CD14-positive monocyte (primary cell): Measurements from ENCODE around the gene OR5AC2. TPM values are rescaled to one million over a fixed set of nuclear protein-coding genes. Genes with fewer than 3 reads are reported as not detected.

Experiments
- DNase-seq, 3 donors: peaks; one replicate each; pipeline ENCODE4 v3.0.0-alpha.2; 2011 to 2022
- H2AFZ ChIP-seq: 2 replicates; pipeline ENCODE4 v1.6.0; 2012; ENCODE audit warnings: mild to moderate bottlenecking, low read depth, low read length, inconsistent platforms; ENCODE audit not compliant: insufficient read depth, poor library complexity, severe bottlenecking
- H3K27ac ChIP-seq, 2 donors: 1 replicate in 1 of 2; 2 replicates in 1 of 2; pipeline ENCODE4 v1.5.1; 2012 to 2013; ENCODE audit warnings: low read length in 2 of 2, control low read depth in 1 of 2, inconsistent platforms in 1 of 2, low read depth in 1 of 2, mild to moderate bottlenecking in 1 of 2
- H3K27me3 ChIP-seq, 2 donors: one replicate each; pipeline versions ENCODE4 v1.6.0 to v1.6.1; 2011 to 2013; ENCODE audit warnings: low read length in 2 of 2; ENCODE audit not compliant: control insufficient read depth in 2 of 2, insufficient read depth in 2 of 2
- H3K36me3 ChIP-seq, 2 donors: replicated peaks in 1 of 2; 1 replicate in 1 of 2; 2 replicates in 1 of 2; pipeline versions ENCODE4 v1.5.1 to v1.6.1; 2012 to 2013; ENCODE audit warnings: low read length in 2 of 2, control low read depth in 1 of 2, inconsistent platforms in 1 of 2, mild to moderate bottlenecking in 1 of 2; ENCODE audit not compliant: insufficient read depth in 2 of 2, control insufficient read depth in 1 of 2
- H3K4me1 ChIP-seq, 2 donors: 1 replicate in 1 of 2; 2 replicates in 1 of 2; pipeline versions ENCODE4 v1.5.1 to v1.6.1; 2012 to 2013; ENCODE audit warnings: low read length in 2 of 2, control low read depth in 1 of 2, inconsistent platforms in 1 of 2, mild to moderate bottlenecking in 1 of 2, moderate library complexity in 1 of 2; ENCODE audit not compliant: insufficient read depth in 2 of 2, control insufficient read depth in 1 of 2
- H3K4me2 ChIP-seq: replicated peaks from 2 replicates; pipeline ENCODE3; 2012; ENCODE audit warnings: low read length, moderate library complexity, mild to moderate bottlenecking; ENCODE audit not compliant: poor library complexity, severe bottlenecking; ENCODE audit errors: extremely low read depth
- H3K4me3 ChIP-seq, 3 experiments: fragments of 200-600 bp in 1 of 3; sonication (generic) in 1 of 3; replicated peaks in 1 of 3; 1 replicate in 2 of 3; 2 replicates in 1 of 3; pipeline ENCODE4 v1.5.1; 2011 to 2013; ENCODE audit warnings: low read length in 3 of 3, mild to moderate bottlenecking in 3 of 3, control low read depth in 2 of 3, low read depth in 2 of 3, inconsistent platforms in 1 of 3, moderate library complexity in 1 of 3
- H3K79me2 ChIP-seq: 2 replicates; pipeline ENCODE4 v1.6.0; 2012; ENCODE audit warnings: mild to moderate bottlenecking, control low read depth, inconsistent platforms, low read length, moderate library complexity; ENCODE audit not compliant: insufficient read depth
- H3K9ac ChIP-seq: 2 replicates; pipeline ENCODE4 v1.6.0; 2017; ENCODE audit warnings: low read length, mild to moderate bottlenecking; ENCODE audit not compliant: insufficient read depth, poor library complexity, severe bottlenecking
- H3K9me3 ChIP-seq, 2 donors: replicated peaks in 1 of 2; 1 replicate in 1 of 2; 2 replicates in 1 of 2; pipeline versions ENCODE4 v1.5.1 to v1.6.1; 2012 to 2013; ENCODE audit warnings: low read length in 2 of 2, control low read depth in 1 of 2; ENCODE audit not compliant: control insufficient read depth in 1 of 2, insufficient read depth in 1 of 2
- H4K20me1 ChIP-seq: 2 replicates; pipeline ENCODE4 v1.6.0; 2012; ENCODE audit warnings: mild to moderate bottlenecking, low read length, control low read depth, moderate library complexity; ENCODE audit not compliant: insufficient read depth
- H3K27ac Mint-ChIP-seq, 7 donors: one replicate each; pipeline ENCODE4 v1.8.0; 2020; ENCODE audit warnings: mild to moderate bottlenecking in 7 of 7, mixed read lengths in 7 of 7, moderate library complexity in 6 of 7, inconsistent platforms in 2 of 7
- H3K27me3 Mint-ChIP-seq, 3 donors: one replicate each; pipeline ENCODE4 v1.8.0; 2021 to 2022; ENCODE audit warnings: low read depth in 3 of 3, mild to moderate bottlenecking in 3 of 3, mixed read lengths in 3 of 3, moderate library complexity in 3 of 3, inconsistent platforms in 1 of 3
- H3K36me3 Mint-ChIP-seq, 2 donors: one replicate each; pipeline ENCODE4 v1.8.0; 2020; ENCODE audit warnings: mixed read lengths in 2 of 2, inconsistent platforms in 1 of 2, mild to moderate bottlenecking in 1 of 2
- H3K4me1 Mint-ChIP-seq: one replicate; pipeline ENCODE4 v1.8.0; 2020; ENCODE audit warnings: mild to moderate bottlenecking, mixed read lengths
- H3K4me3 Mint-ChIP-seq, 2 donors: one replicate each; pipeline ENCODE4 v1.8.0; 2020; ENCODE audit warnings: mild to moderate bottlenecking in 2 of 2, mixed read lengths in 2 of 2, moderate library complexity in 1 of 2
- H3K9me3 Mint-ChIP-seq, 7 donors: one replicate each; pipeline ENCODE4 v1.8.0; 2020 to 2022; ENCODE audit warnings: mixed read lengths in 7 of 7, mild to moderate bottlenecking in 6 of 7, moderate library complexity in 6 of 7, inconsistent platforms in 2 of 7
- CTCF ChIP-seq: fragments of 200-600 bp; IDR thresholded peaks from one replicate; pipeline ENCODE4 v1.8.0; 2022; ENCODE audit warnings: antibody characterized with exemption, mild to moderate bottlenecking
- WGBS: methylation state at CpG from one replicate; pipeline ENCODE4 v1.1.5; 2013; ENCODE audit warnings: missing lambda C conversion rate; ENCODE audit not compliant: insufficient coverage; 5-methylcytosine and 5-hydroxymethylcytosine counted together
- intact Hi-C, 2 donors: fragments of 100-400 bp; cut with micrococcal nuclease; formaldehyde crosslinking; loops; one replicate each; pipeline versions ENCODE4 v1.15.0 to v1.15.1; 2023
- polyA plus RNA-seq, 3 donors: library from polyadenylated mRNA; depleted of rRNA in 1 of 3; unstranded in 2 of 3; stranded (reverse) in 1 of 3; fragments of 300-500 nt in 2 of 3; fragments of >200 nt in 1 of 3; fragmentation: Illumina TruSeq in 2 of 3; gene quantifications; 1 replicate in 2 of 3; 2 replicates in 1 of 3; pipeline ENCODE4 v1.2.3, GENCODE V29; 2012 to 2021

OR5AC2 gene
- polyA plus RNA-seq, 3 donors: not detected

- Histone ChIP-seq H2AFZ (no peak overlapping the region), H3K36me3 (no peaks in the 10 kb centered on the region), H3K9ac (no peak overlapping the region), H3K4me3 (no peak overlapping the region), H3K79me2 (no peaks in the 10 kb centered on the region), H3K4me2 (no peak overlapping the region), H4K20me1 (no peaks in the 10 kb centered on the region), H3K9me3 (no peaks in the 10 kb centered on the region), H3K4me1 (no peaks in the 10 kb centered on the region), H3K27me3 (peaks cover 0 to 4% of the 10 kb centered on the region in 2 donors), H3K27ac (no peak overlapping the region)
- Mint-ChIP-seq H3K9me3 (no peaks in the 10 kb centered on the region), H3K4me3 (no peak overlapping the region), H3K27me3 (peaks cover 4 to 12% (median 4%) of the 10 kb centered on the region in 3 donors), H3K27ac (no peak overlapping the region), H3K4me1 (no peaks in the 10 kb centered on the region), H3K36me3 (no peaks in the 10 kb centered on the region)
- DNase-seq: no peak
- peak; percentile 18 for TF ChIP-seq CTCF
- intact Hi-C loops: no loop called here
- WGBS: no CpG with 5 or more reads among the region's 2 CpGs
Observed at GRCh38 chr3:98068824-98069223, 18.1 kb upstream of the OR5AC2 start.

- WGBS: no CpG with 5 or more reads among the region's 2 CpGs
- no peaks in the 10 kb centered on the region for H3K36me3 Mint-ChIP-seq
Observed at GRCh38 chr3:98070840-98071239, 16.1 kb upstream of the OR5AC2 start.

More at GRCh38 chr3:98070840-98071239, 16.1 kb upstream of the OR5AC2 start:
- H3K4me1 ChIP-seq: no peaks in the 10 kb centered on the region
- no peaks in the 10 kb centered on the region for H3K27me3 ChIP-seq
- Mint-ChIP-seq H3K4me1 (no peaks in the 10 kb centered on the region), H3K27me3 (peaks cover 4 to 12% (median 4%) of the 10 kb centered on the region in 3 donors), H3K27ac (no peak overlapping the region), H3K4me3 (no peak overlapping the region), H3K9me3 (no peaks in the 10 kb centered on the region)
- DNase-seq: no peak
- intact Hi-C loops: no loop called here
- H3K9ac ChIP-seq: no peak overlapping the region
- no peak overlapping the region for H2AFZ ChIP-seq
- H4K20me1 ChIP-seq: no peaks in the 10 kb centered on the region
- H3K4me2 ChIP-seq: no peak overlapping the region
- no peak overlapping the region for H3K27ac ChIP-seq
- TF ChIP-seq CTCF: no peak
- no peaks in the 10 kb centered on the region for H3K36me3 ChIP-seq
- H3K9me3 ChIP-seq: no peaks in the 10 kb centered on the region
- H3K4me3 ChIP-seq: no peak overlapping the region
- no peaks in the 10 kb centered on the region for H3K79me2 ChIP-seq
